ENCODE data around the gene NOS1.
"Not testable (repeated sequence)": the region's sequence is repeated elsewhere in the genome, so short reads cannot be mapped to it uniquely, and the experiment has no call there.

NOS1 gene

GRCh38 chr12:117208811-117209455, 152.5 kb downstream of the NOS1 start:
- no peak for DNase-seq (ENCODE audit: low read depth)

- DNase-seq (ENCODE audit: low read depth) = no peak
These were observed 153.2 kb downstream of the NOS1 start for GRCh38 chr12:117208206-117208605.

DNA sequence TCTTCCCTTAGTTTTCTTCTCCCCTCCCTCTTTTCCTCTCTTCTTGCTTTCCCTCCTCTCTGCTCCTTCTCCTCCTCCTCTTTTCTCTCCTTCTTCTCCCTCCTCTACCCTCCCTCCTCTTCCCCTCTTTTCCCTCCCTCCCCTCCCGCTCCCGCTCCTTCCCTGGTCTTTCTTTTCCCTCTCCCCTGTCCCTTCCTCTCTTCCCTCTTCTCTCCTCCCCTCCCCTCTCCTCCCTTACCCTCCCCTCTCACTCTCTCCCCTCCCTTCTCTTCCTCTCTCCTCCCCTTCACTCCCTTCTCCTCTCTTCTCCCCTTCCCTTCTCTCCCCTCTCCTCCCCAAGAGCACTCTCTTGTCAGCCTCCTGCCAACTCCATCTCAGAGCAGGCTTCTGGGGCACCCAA, 153.8 kb downstream of the NOS1 start:
- no peak for DNase-seq (ENCODE audit: low read depth)

DNA sequence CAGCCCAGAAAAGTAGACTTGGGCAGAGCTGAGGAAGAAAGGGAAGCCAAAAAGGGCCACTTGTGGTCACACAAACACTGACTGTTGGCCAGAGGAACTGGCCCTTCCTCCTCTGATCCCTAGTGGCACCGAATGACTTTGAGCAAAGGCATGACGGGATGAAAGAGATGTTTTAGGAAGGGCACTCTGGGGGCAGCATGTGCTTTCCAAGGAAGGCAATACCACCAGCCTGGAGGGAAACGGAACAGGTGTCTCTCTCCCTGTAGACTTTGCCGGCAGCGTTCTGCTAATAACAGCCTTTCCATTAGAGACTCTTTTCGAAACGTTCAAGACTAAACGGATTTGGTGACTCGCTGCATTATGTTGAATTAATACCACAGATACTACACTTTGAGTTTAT, 158.9 kb downstream of the NOS1 start:
- no peak for DNase-seq (ENCODE audit: low read depth)

- no peak for DNase-seq (ENCODE audit: low read depth)
These were observed 159.4 kb downstream of the NOS1 start for GRCh38 chr12:117202033-117202432.

- not testable (repeated sequence) for DNase-seq (ENCODE audit: low read depth)
These were observed 161.3 kb downstream of the NOS1 start for GRCh38 chr12:117199956-117200744.

GRCh38 chr12:117196334-117196733, 165.1 kb downstream of the NOS1 start:
- not testable (repeated sequence) for DNase-seq (ENCODE audit: low read depth)

- not testable (repeated sequence) for DNase-seq (ENCODE audit: low read depth)
These were observed 166.4 kb downstream of the NOS1 start for GRCh38 chr12:117195027-117195426.

DNA sequence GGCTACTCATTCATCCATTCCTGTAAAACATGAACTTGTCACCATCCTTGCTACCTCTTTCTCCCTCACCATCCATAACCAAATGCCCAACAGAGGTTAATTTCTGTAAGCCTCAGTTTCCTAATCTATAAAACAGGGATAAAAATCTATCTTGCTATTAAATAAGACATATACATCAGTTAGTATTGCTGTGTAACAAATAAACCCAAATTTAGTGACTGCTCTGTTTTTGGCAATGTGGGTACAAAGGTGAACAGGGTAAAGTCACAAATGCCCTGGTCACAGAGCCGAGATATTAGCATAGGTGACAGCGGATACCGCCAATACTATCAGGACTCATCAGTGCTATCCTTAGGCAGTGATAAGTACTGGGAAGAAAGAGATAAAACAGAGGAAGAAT, 167.5 kb downstream of the NOS1 start:
- no peak for DNase-seq (ENCODE audit: low read depth)

- not testable (repeated sequence) for DNase-seq (ENCODE audit: low read depth)
These were observed 168.8 kb downstream of the NOS1 start for GRCh38 chr12:117192581-117192980.

GRCh38 chr12:117192057-117192456, 169.4 kb downstream of the NOS1 start:
- peak; percentile 19 for DNase-seq (ENCODE audit: low read depth)

GRCh38 chr12:117190210-117190781, 171.1 kb downstream of the NOS1 start, which contains the start of gene FBXO21:
Gene FBXO21 (minus strand): TSS chr12:117190470. CDS start chr12:117190456, 14 bp downstream.
- DNase-seq (ENCODE audit: low read depth) = peak; percentile 65

GRCh38 chr12:117189725-117190209, 171.7 kb downstream of the NOS1 start:
- peak; percentile 12 for DNase-seq (ENCODE audit: low read depth)

DNA sequence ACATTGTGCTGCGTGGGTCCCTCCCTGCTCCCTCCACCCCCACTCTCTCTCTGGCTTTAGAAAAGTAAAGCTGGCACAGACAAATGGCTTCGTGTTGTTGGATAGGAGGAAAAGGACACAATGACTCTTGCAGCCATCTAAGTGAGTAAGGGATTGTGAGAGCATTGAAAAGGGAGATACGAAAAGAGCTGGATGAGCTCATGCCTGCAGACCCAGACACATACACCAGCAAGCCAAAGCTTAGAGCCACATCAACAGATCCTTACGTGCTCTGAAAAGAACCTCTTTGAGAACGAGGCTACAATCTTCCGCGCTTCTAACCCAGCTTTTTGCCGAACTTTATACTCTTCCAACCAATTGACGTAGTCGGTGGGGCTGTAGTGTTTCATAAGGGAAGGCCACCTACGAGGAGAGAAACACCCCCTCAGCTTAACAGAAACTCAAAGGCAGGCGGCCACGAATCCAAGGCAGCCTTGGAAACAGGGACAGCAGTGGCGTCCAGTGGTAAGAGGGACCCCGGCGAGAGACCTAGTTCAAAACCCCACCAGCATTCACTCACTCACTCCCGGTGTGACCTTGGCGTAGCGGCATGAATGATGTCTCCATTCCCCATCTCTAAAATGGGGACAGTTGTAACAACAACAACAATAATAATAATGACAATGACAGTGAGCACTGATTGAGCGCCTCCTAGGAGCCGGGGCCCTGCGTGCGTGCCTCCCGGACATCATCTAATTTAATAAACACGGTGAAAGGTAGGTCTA, 172.3 kb downstream of the NOS1 start:
- DNase-seq (ENCODE audit: low read depth) = peak; percentile 81

- DNase-seq (ENCODE audit: low read depth) = no peak
These were observed 173.2 kb downstream of the NOS1 start for GRCh38 chr12:117188121-117188665.

DNA sequence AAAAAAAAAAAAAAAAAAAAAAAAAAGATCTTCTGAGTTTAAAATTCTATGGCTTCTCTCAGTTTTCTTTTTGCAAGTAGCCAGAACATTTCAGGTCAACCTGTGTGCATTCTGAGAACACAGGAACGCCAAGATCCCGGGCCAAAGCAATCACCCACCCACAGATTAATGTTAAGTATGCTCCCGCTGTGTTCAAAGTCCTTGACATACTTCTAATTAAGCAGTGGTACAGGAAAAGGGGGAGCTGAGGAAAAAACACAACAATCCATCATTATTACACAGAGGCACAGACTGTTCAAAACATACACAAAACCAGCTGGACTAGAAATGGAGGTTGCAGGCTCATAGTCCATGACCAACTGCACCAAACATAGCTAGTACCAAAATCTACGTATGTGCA, 174.0 kb downstream of the NOS1 start:
- peak; percentile 23 for DNase-seq (ENCODE audit: low read depth)

GRCh38 chr12:117182866-117183265, 178.6 kb downstream of the NOS1 start:
- DNase-seq (ENCODE audit: low read depth) = no peak

GRCh38 chr12:117181468-117181843, 180.0 kb downstream of the NOS1 start:
- not testable (repeated sequence) for DNase-seq (ENCODE audit: low read depth)

GRCh38 chr12:117180758-117181467, 180.5 kb downstream of the NOS1 start:
- DNase-seq (ENCODE audit: low read depth) = no peak

- no peak for DNase-seq (ENCODE audit: low read depth)
These were observed 182.7 kb downstream of the NOS1 start for GRCh38 chr12:117178745-117179144.

GRCh38 chr12:117178301-117178700, 183.1 kb downstream of the NOS1 start:
- DNase-seq (ENCODE audit: low read depth) = no peak

Data from amniotic epithelial cell (primary cell).